HUES64 (cell line): ENCODE results near the gene FOXP1.

ENCODE experiments used
- H3K27ac ChIP-seq: 2 replicates; pipeline ENCODE4 v1.7.0; 2013; ENCODE audit warnings: low read depth, low read length, inconsistent platforms
- H3K27me3 ChIP-seq: 2 replicates; pipeline ENCODE4 v1.6.1; 2013; ENCODE audit warnings: mild to moderate bottlenecking, low read length; ENCODE audit not compliant: insufficient read depth
- H3K36me3 ChIP-seq: 2 replicates; pipeline ENCODE4 v1.6.1; 2013; ENCODE audit warnings: mild to moderate bottlenecking, low read length; ENCODE audit not compliant: insufficient read depth
- H3K4me1 ChIP-seq: 2 replicates; pipeline ENCODE4 v1.6.1; 2013; ENCODE audit warnings: mild to moderate bottlenecking, low read length, moderate library complexity; ENCODE audit not compliant: insufficient read depth
- H3K4me3 ChIP-seq: 2 replicates; pipeline ENCODE4 v1.5.1; 2013; ENCODE audit warnings: mild to moderate bottlenecking, low read length, moderate library complexity
- H3K9ac ChIP-seq: 2 replicates; pipeline ENCODE4 v1.6.1; 2013; ENCODE audit warnings: mild to moderate bottlenecking, low read depth, low read length
- H3K9me3 ChIP-seq: 2 replicates; pipeline ENCODE4 v1.6.1; 2013; ENCODE audit warnings: low read depth, low read length; ENCODE audit not compliant: insufficient read depth
- WGBS: fragments of 150-250, 120-280 bp; methylation state at CpG from one replicate; pipeline ENCODE4 v1.1.7; 2013; ENCODE audit warnings: missing lambda C conversion rate; 5-methylcytosine and 5-hydroxymethylcytosine counted together

Gene FOXP1

DNA sequence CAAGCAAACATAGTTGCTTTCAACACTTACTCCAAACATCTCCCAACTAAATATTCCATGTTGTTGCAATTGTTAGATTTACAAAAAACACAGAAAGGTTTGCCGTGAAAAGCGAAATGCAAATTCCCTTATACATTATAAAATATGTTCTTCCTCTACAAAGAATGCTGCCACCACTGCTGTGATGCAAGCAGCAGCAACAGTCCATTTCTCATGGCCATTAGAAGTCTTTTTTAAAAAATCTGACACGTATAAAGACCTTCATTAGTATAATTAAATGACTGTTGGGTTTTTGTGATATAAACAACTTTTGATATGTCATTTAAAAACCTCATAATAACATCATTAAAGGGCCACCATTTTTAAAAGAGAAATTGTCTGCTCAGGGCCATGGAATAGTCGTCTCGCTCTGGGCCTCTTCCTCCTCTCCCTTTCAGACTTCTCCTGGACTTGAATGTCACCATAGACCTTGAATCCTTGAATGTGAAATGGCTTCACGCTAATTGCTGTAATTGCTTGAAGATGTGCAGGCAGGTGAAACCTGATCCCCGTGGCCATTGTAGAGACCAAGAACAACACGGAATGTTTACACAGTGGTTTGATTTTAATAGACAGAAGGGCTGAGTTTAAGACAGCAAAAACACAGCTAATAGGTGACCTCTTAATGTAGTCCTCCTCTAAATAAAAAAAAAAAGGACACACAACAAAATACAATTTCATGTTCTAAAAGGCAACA is 450.4 kb downstream of the FOXP1 start:
- WGBS = 58% methylated on average over 7 of the region's 8 CpGs
- H3K27ac ChIP-seq = no peak overlapping the region
- no peak overlapping the region for H3K4me3 ChIP-seq

DNA sequence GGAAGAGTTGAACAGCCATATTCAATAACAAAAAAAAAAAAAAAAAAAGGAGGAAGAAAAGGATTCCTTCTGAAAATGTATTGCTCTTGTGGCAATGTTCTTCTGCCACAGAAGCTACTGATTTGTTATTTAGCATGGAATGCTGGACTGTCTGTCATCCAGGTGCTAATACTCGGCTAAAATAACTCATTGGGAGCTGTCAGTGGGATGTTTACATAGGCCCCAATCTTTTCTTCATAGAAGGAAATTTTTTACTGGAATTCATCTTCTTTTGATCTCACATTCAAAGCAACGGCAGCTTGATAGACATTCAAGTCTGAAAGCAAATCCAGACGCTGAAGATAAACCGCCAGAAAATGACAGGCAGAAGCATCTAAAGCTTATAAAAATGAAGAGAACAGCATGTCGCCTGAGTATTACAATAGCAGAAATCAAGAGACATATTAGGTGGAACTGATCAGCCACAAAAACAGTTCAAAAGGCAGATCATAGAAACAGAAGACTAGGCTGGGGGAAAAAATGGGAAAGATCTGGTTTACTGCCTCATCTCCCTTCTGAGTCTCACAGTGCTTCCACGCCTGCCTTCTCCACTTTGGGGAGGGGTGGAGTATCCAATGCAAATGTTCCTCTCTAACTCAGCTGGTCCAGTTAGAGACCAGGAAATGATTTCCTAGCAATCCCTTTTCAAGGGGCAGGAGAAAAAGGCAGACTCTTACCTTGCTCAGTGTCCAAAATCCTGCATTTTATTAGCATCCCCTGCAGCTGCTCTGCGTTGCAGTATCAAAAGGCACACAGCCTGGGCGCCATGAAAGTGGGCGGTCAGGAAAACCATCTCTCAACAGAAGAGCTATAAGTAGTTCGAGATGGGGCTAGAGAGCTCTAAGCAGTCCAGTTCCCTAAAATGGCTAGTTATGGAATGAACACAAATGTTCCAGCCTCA is 451.9 kb downstream of the FOXP1 start:
- 75% methylated on average over 10 of the region's 10 CpGs for WGBS
- Histone ChIP-seq H3K27ac (no peak overlapping the region), H3K4me3 (no peak overlapping the region), H3K36me3 (no peaks in the 10 kb centered on the region), H3K4me1 (peaks cover 86% of the 10 kb centered on the region), H3K27me3 (no peaks in the 10 kb centered on the region), H3K9ac (no peak overlapping the region), H3K9me3 (no peaks in the 10 kb centered on the region)

More for the DNA sequence above, 450.4 kb downstream of the FOXP1 start:
- H3K4me1 ChIP-seq = peaks cover 80% of the 10 kb centered on the region
- H3K27me3 ChIP-seq = no peaks in the 10 kb centered on the region
- H3K9me3 ChIP-seq = no peaks in the 10 kb centered on the region
- H3K9ac ChIP-seq = no peak overlapping the region
- H3K36me3 ChIP-seq = no peaks in the 10 kb centered on the region

DNA sequence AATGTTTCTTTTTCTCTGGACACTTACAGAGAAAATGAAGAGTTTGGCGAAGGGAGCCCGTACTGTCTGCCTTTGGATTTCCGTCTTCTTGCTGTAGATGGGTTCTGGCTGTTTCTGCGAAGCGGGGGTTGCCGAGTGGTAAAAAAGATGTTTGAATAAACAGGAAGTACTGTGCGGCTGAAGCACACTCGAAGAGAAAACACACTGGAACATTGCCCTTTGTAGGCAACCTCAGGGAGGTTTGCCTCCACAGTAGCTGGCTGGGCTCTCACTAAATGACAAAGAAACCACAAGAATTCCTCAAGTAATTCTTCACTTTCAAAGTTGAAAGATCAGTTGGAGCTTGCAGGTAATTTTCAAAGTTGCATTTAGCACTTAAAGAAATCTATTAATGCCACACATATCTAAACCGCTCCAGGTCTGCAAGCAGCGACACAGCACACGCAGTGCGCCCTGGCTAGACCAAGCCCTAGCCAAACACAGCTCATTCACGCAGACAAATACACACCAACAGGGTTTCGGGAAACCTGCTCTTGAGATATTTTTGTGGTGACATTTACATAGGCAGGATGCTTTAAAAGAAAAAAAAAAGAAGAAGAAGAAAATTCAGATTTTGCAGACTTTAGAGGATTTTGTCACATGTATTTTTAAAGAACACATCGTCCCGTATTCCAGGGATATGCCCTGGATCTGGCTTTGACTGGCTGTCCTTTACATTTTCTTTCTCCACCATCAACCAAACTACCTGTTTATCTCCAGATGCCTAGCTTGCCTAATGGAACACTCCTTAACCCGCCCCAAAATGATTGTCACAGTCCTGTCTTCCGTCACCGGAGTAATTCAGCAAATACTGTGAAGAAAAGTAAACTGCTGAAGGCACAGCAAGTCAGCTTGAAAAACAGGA is 452.8 kb downstream of the FOXP1 start:
- no peaks in the 10 kb centered on the region for H3K27me3 ChIP-seq
- peak overlapping the region; percentile 75 for H3K27ac ChIP-seq
- no peaks in the 10 kb centered on the region for H3K9me3 ChIP-seq
- H3K4me1 ChIP-seq = peaks cover 82% of the 10 kb centered on the region
- peak overlapping the region; percentile 36 for H3K4me3 ChIP-seq
- H3K9ac ChIP-seq = peak overlapping the region; percentile 44; the same call in 1 of the 2 replicates
- 39% methylated on average over 19 of the region's 19 CpGs for WGBS
- no peaks in the 10 kb centered on the region for H3K36me3 ChIP-seq

DNA sequence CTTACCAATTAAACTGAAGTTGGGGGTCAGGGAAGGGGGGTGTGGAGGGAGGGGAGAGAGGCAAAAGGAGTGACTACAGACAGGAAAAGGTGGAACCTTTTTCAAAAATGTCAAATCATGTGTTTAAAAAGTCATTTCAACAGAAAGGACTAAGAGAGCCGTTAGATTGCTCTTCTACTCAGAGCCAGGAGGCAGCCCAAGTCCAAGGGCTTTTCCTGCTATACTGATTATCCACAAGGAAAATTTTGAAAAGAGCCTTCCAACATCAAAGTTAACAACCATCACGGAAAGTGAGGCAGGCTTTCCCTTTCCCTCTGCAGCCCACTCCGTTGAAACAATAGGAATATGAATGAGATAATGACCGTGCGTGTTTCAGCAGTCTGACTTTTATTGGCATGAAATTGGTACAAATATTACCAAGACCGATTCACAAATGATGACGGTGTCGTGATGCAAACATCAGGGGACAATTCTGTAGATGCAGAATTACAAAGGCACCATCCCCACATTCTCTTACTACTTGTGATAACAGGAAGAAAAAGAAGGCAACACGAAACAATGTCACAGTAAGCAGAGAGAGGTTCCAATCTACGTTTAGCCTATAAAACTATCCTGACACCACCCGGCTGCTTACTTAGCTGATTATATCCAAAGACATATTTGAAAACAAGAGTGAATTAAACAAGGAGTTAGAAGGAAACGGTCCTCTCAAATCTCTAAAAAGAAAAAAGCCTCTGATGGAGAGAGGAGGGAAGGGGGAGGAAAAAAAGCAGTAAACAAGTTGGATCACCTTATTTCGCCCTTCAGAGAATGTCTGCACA is 453.7 kb downstream of the FOXP1 start:
- 39% methylated on average over 8 of the region's 13 CpGs for WGBS
- peak overlapping the region; percentile 75; the same call in 1 of the 2 replicates for H3K27ac ChIP-seq
- H3K9ac ChIP-seq = peak overlapping the region; percentile 44; the same call in 1 of the 2 replicates

DNA sequence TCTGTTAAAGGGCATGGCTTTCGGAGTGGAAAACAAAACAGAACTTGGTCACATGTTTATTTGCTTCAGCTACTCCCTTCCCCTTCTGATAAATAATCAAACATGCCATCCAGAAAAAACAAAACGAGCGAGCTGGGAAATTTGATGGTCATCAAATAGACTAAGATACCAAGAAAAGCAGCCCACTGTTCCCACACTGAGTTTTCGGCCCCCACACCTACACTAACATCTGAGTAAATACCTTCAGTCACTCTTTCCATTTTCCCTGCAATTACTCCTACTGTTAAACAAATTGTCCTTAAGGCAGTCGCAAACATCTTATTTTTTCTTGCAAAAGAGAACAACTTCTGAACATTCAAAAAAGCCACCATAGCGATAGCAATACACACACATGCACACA is 454.6 kb downstream of the FOXP1 start:
- Histone ChIP-seq H3K27me3 (no peaks in the 10 kb centered on the region), H3K9ac (no peak overlapping the region), H3K4me3 (no peak overlapping the region), H3K9me3 (no peaks in the 10 kb centered on the region), H3K27ac (no peak overlapping the region), H3K36me3 (no peaks in the 10 kb centered on the region), H3K4me1 (peaks cover 72% of the 10 kb centered on the region)
- 84% methylated on average over 6 of the region's 6 CpGs for WGBS

More for the DNA sequence above, 453.7 kb downstream of the FOXP1 start:
- Histone ChIP-seq H3K4me3 (peak overlapping the region; percentile 36), H3K27me3 (no peaks in the 10 kb centered on the region), H3K9me3 (no peaks in the 10 kb centered on the region), H3K36me3 (no peaks in the 10 kb centered on the region), H3K4me1 (peaks cover 75% of the 10 kb centered on the region)

DNA sequence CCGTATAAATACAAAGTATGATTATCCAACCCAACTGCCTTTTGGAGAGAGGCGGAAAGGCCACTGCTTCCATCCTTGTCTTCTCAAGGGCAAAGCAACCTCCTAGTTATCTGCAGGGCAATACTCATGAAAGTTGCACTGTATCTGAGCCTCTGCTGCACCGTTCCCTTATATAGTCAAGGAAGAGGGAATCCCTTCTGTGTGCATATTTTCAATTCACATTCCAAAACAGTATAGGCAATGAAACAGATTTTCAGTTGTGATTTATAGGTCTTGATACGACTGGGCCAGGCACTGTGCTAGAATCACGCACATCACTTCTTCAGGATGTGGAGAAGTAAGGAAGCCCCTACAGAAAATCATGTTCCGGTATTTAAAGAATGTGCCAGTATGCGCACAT is 455.7 kb downstream of the FOXP1 start:
- Histone ChIP-seq H3K27ac (peak overlapping the region; percentile 28; the same call in 1 of the 2 replicates), H3K4me3 (no peak overlapping the region), H3K4me1 (peaks cover 60% of the 10 kb centered on the region), H3K36me3 (no peaks in the 10 kb centered on the region), H3K9me3 (no peaks in the 10 kb centered on the region), H3K27me3 (no peaks in the 10 kb centered on the region), H3K9ac (no peak overlapping the region)
- WGBS = 92% methylated on average over 7 of the region's 7 CpGs

DNA sequence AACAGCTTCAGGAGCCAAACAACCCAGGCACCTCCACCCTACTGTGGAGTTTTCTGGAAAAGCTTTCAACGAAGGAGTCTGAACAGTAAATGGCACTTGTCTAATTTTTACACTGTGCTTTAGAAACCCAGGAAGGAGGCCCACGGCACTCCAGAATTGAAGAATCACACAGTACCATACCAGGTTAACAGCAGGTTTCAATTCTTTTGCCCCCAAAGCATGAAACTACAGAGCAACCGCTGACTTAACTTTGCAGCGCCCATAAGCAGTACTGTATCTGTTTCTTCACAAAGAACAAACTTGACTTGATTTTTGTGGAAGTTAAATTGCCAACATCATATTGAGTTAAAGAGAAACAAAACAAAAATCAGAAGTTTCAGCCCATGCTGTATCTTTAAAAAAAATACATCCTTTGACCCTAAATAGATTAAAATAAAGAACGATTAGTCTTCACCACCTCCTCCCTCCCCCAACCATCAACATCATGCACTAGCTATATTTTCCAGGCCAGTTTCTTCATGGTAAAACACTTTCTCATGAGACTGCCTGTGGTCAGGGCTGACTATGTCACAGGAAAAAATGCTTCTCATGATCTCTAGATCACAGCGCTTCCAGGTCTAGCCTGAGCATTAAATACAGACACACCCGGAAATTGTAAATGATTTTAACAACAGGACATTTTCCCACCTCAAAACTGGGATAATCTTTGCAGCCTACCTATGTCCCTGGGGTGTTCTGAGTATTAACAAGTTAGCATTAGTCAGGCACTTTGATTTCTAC is 456.3 kb downstream of the FOXP1 start:
- H3K4me3 ChIP-seq = no peak overlapping the region
- H3K36me3 ChIP-seq = no peaks in the 10 kb centered on the region
- peak overlapping the region; percentile 28; the same call in 1 of the 2 replicates for H3K27ac ChIP-seq
- peaks cover 54% of the 10 kb centered on the region for H3K4me1 ChIP-seq
- H3K9me3 ChIP-seq = no peaks in the 10 kb centered on the region
- 89% methylated on average over 7 of the region's 7 CpGs for WGBS
- 0 out of 2 replicates have a peak overlapping the region, but pooled peaks have one; percentile 9 for H3K9ac ChIP-seq
- H3K27me3 ChIP-seq = no peaks in the 10 kb centered on the region

DNA sequence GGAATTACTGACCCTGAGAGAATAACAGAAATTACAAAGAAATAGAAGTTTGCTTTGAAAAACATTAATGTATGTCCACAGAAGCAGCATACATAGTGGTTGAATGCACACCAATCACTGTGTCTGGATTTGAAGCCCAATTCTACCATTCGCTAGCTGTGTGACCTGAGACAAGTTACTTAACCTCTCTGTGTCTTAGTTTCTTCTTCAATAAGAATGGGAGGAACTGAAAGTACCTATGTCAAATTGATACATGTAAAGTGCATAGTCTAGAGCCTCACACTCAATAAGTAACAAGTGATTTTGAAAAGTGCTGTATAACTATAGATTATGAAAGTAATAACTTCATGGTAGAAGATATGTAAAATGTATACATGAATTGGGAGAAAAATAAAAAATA is 457.8 kb downstream of the FOXP1 start:
- 100% methylated on average over 1 of the region's 1 CpG for WGBS
- Histone ChIP-seq H3K27ac (no peak overlapping the region), H3K36me3 (no peaks in the 10 kb centered on the region), H3K27me3 (no peaks in the 10 kb centered on the region), H3K4me1 (peaks cover 39% of the 10 kb centered on the region), H3K9me3 (no peaks in the 10 kb centered on the region), H3K9ac (no peak overlapping the region), H3K4me3 (no peak overlapping the region)

DNA sequence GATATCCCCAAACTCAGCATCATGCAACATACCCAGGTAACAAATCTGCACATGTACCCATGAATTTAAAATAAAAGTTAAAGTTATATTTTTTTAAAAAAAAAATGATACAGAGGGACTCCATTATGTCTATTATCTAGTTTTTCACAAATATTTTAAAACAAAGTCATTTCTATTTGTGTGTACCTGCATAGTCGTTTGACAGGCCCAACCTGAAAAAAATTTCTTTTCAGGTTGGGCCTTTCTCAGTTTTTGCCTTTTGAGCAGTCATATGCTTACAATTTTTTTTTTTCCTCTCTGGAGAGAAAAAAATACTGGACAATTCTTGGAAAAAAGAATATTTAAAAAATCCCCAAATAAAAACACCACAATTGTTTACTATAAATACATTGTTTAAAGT is 459.5 kb downstream of the FOXP1 start:
- 72% methylated on average over 1 of the region's 1 CpG for WGBS
- Histone ChIP-seq H3K36me3 (no peaks in the 10 kb centered on the region), H3K9me3 (no peaks in the 10 kb centered on the region), H3K27ac (no peak overlapping the region), H3K27me3 (no peaks in the 10 kb centered on the region), H3K4me3 (no peak overlapping the region), H3K4me1 (peaks cover 26% of the 10 kb centered on the region), H3K9ac (no peak overlapping the region)
